Measurements from ENCODE around the gene OSBPL10.

Gene OSBPL10

DNA sequence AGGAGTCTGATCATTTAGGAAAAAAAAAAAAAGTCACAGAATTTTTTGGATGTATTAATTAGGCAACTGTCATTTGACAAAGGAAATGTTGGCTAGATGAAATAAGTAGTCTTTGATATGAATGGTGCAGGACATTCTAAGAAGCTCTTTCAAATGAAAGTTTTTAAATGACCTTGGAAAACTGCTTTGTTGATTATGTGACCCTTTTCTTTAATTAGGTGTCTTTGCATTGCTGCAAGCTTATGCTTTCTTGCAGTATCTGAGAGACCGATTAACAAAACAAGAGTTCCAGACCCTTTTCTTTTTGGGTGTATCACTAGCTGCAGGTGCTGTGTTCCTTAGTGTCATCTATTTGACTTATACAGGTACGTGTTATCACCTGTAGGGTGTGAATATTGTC lies 364.4 kb downstream of the OSBPL10 start:
- DNase-seq (ENCODE audit: extremely low read depth, low read depth): no peak
- TF ChIP-seq, protein P1, sequence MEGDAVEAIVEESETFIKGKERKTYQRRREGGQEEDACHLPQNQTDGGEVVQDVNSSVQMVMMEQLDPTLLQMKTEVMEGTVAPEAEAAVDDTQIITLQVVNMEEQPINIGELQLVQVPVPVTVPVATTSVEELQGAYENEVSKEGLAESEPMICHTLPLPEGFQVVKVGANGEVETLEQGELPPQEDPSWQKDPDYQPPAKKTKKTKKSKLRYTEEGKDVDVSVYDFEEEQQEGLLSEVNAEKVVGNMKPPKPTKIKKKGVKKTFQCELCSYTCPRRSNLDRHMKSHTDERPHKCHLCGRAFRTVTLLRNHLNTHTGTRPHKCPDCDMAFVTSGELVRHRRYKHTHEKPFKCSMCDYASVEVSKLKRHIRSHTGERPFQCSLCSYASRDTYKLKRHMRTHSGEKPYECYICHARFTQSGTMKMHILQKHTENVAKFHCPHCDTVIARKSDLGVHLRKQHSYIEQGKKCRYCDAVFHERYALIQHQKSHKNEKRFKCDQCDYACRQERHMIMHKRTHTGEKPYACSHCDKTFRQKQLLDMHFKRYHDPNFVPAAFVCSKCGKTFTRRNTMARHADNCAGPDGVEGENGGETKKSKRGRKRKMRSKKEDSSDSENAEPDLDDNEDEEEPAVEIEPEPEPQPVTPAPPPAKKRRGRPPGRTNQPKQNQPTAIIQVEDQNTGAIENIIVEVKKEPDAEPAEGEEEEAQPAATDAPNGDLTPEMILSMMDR (IDR thresholded peaks at IDR 0.05; ENCODE audit: low read depth, low read length): no peak

DNA sequence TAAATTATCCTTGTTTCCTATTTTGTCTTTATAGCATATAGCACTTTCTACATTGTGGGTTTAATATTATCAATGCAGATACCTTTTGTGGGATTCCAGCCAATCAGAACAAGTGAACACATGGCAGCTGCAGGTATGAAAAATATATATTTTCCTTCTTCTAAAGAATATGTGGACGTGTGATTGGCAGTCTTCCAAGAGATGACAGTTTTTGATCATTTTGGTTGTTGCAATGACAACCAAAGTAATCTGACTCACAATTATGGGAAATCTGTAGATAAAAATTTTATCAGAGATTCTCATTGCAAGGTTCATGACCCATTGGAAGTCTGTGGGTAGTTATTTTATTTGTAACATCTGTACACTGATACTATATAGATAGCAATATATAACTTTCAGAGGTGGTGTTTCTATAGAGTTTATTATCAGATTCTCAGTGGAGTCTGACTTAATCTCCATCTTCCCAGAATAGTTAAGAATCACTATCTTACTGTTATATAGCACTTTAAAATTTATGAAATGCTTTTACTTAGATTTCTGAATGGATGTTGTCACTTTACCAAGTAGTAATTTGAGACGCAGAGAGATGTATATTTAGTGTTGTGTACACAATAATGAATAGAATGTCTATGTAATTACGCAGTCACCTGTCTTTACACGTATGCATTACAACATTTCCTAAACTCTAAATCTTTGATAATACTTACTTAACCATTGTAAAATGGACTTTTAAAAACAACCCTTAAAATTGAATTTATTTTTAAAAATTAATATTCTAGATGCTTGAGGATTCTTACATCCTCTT lies 365.8 kb downstream of the OSBPL10 start:
- TF ChIP-seq, protein P1 (IDR thresholded peaks at IDR 0.05; ENCODE audit: low read depth, low read length): no peak
- DNase-seq (ENCODE audit: extremely low read depth, low read depth): no peak

DNA sequence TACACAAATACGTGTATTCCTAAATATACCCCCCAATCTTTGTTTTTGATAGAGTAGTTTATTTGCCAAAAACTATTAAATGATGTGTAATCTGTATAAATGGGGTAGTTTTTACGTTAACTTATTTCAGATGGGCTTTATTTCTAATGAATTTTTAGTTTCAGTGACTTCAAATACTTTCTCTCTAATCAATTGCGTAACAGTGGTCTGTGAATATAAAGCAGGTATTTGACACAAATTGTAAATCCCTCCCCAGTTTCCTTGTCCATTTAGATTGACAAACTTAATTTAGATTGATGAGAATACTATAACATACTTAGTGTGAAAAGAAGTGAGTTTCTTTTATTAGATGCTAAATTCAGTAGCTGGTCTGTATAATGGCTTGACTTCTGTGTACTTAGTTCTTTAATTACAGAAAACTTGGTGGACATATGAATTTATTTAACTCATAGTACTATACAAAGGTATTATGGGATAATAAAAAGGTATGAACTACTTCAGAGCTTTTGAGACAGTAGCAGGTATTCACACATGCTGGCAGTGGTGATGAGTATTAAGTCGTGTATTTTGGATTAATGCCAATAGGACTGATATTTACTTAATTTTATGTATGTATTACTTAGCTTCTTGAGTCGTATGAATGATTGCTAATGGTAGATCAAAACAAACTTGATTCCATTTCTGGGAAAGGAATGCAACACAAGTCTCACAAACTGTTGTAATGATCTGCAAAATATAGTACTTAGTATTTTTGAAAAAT lies 366.7 kb downstream of the OSBPL10 start:
- no peak for DNase-seq (ENCODE audit: extremely low read depth, low read depth)
- TF ChIP-seq, protein P1 (IDR thresholded peaks at IDR 0.05; ENCODE audit: low read depth, low read length): no peak

DNA sequence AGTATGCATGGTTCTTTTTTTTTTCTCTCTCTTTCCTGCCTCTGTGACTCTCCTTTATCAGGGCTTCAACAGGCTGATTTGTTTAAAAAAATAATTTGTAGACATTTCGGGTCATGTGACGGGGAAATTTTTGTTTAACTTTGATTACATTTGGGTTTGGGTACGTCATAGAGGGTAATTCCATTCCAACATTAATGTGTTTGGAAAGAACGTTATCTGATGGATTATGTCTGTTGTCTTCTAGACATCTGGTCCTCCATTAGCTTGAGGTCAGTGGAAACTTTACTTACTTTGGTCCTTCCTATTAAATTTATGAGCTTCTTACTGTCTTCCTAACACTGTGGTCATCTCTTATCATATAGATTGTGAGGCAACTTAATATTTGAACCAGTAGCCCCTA lies 367.4 kb downstream of the OSBPL10 start:
- TF ChIP-seq, protein P1 (IDR thresholded peaks at IDR 0.05; ENCODE audit: low read depth, low read length): no peak
- no peak for DNase-seq (ENCODE audit: extremely low read depth, low read depth)

DNA sequence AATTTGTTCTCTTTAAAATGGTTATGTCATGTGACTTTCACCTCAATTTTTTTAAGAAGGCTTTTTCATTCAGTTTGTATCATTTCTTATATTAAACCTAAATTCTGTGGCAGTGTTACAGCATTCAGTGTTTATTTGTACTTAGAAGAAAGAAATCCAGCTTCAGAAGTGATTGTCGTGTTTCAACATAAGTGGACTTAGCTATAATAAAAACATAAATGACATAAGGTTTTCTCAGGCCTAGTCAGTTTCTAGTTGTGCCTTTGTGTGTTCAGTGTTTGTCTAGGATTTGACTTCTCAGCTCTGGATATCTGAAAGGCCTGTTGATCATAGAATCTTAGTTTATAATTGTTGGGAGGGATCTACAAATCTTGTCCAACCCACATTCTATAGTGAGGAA lies 367.9 kb downstream of the OSBPL10 start:
- no peak for DNase-seq (ENCODE audit: extremely low read depth, low read depth)
- TF ChIP-seq, protein P1 (IDR thresholded peaks at IDR 0.05; ENCODE audit: low read depth, low read length): no peak

Data from AG09319 (cell line).